Endothelial cell of umbilical vein (primary cell): Measurements from ENCODE around the gene RMRP. TPM values are rescaled to one million over a fixed set of nuclear protein-coding genes. Genes with fewer than 3 reads are reported as not detected.

ENCODE experiments used
- BruUV-seq: library from RNA; stranded (reverse); fragments of 400-500 nt; replicated peaks from 2 replicates; lab custom pipeline; 2021; lab: Mats Ljungman, UMichigan
- CTCF ChIA-PET: fragments of 300-600, 350-600 bp; sonication (Branson Sonifier 250); formaldehyde crosslinking; loops from one replicate; lab custom pipeline; 2021; ENCODE audit warnings: antibody characterized with exemption, inconsistent platforms; lab: Charles Lee
- POLR2A ChIA-PET: fragments of 300-600, 350-600 bp; sonication (Branson Sonifier 250); formaldehyde crosslinking; loops from one replicate; lab custom pipeline; 2021; ENCODE audit warnings: antibody characterized with exemption, inconsistent platforms; lab: Charles Lee
- DNase-seq: peaks from one replicate; pipeline ENCODE4 v3.0.0-alpha.2; 2011; ENCODE audit warnings: low read depth, low spot score
- FAIRE-seq: peaks from 2 replicates; lab custom pipeline; 2011; peaks lifted over from hg19 to GRCh38; lab: Jason Lieb, UNC
- H2AFZ ChIP-seq: 2 replicates; pipeline ENCODE4 v1.6.0; 2012; ENCODE audit warnings: low read depth, low read length, control low read depth, inconsistent platforms
- H3K27ac ChIP-seq: 2 replicates; pipeline ENCODE4 v1.5.1; 2011; ENCODE audit warnings: low read depth, mild to moderate bottlenecking, control low read depth, low read length, moderate library complexity; ENCODE audit not compliant: insufficient read depth
- H3K27me3 ChIP-seq, 2 experiments: 2 replicates each; pipeline versions ENCODE4 v1.6.0 to v1.6.1; 2011; ENCODE audit warnings: low read length in 2 of 2, mixed read lengths in 1 of 2; ENCODE audit not compliant: control insufficient read depth in 2 of 2, insufficient read depth in 2 of 2
- H3K36me3 ChIP-seq, 2 experiments: 2 replicates in 1 of 2; 3 replicates in 1 of 2; pipeline ENCODE4 v1.5.1; 2011; ENCODE audit warnings: low read length in 2 of 2, mild to moderate bottlenecking in 1 of 2, moderate library complexity in 1 of 2; ENCODE audit not compliant: control insufficient read depth in 2 of 2, insufficient read depth in 2 of 2; ENCODE audit errors: extremely low read depth in 1 of 2
- H3K4me1 ChIP-seq: 3 replicates; pipeline ENCODE4 v1.5.1; 2011; ENCODE audit warnings: mild to moderate bottlenecking, low read length; ENCODE audit not compliant: control insufficient read depth, insufficient read depth; ENCODE audit errors: extremely low read depth
- H3K4me2 ChIP-seq: 2 replicates; pipeline ENCODE4 v1.6.1; 2011; ENCODE audit warnings: low read length, control low read depth, mixed read lengths; ENCODE audit not compliant: insufficient read depth
- H3K4me3 ChIP-seq, 3 experiments: fragments of 200-600 bp in 1 of 3; sonication (generic), shearing (Covaris generic) in 1 of 3; replicated peaks in 1 of 3; 2 replicates each; pipeline ENCODE4 v1.5.1; 2011 to 2016; ENCODE audit warnings: control low read depth in 3 of 3, low read length in 3 of 3, mild to moderate bottlenecking in 2 of 3, inconsistent platforms in 1 of 3, low read depth in 1 of 3, moderate library complexity in 1 of 3; ENCODE audit not compliant: insufficient read depth in 1 of 3
- H3K79me2 ChIP-seq: 2 replicates; pipeline ENCODE4 v1.6.0; 2012; ENCODE audit warnings: low read length, inconsistent platforms; ENCODE audit not compliant: control insufficient read depth, insufficient read depth
- H3K9ac ChIP-seq: replicated peaks from 2 replicates; pipeline ENCODE3; 2011; ENCODE audit warnings: low read length, control low read depth; ENCODE audit not compliant: insufficient read depth; ENCODE audit errors: extremely low read depth
- H3K9me1 ChIP-seq: replicated peaks from 3 replicates; pipeline ENCODE4 v1.6.0; 2011; ENCODE audit warnings: mild to moderate bottlenecking, low read length; ENCODE audit not compliant: control insufficient read depth, insufficient read depth; ENCODE audit errors: extremely low read depth
- H3K9me3 ChIP-seq: replicated peaks from 2 replicates; pipeline ENCODE4 v1.5.1; 2012; ENCODE audit warnings: low read length, inconsistent platforms; ENCODE audit not compliant: control insufficient read depth, insufficient read depth
- H4K20me1 ChIP-seq: replicated peaks from 2 replicates; pipeline ENCODE3; 2011; ENCODE audit warnings: mild to moderate bottlenecking, low read length; ENCODE audit not compliant: control insufficient read depth, insufficient read depth; ENCODE audit errors: extremely low read depth
- EZH2 ChIP-seq: IDR thresholded peaks from 2 replicates; pipeline ENCODE4 v1.6.1; 2012; ENCODE audit warnings: borderline replicate concordance, low read depth, mild to moderate bottlenecking, moderate library complexity, low read length, inconsistent platforms; ENCODE audit not compliant: severe bottlenecking
- FOS ChIP-seq: IDR thresholded peaks from 2 replicates; pipeline ENCODE4 v1.6.1; 2011; ENCODE audit warnings: mild to moderate bottlenecking, low read length, moderate library complexity, borderline replicate concordance; ENCODE audit not compliant: insufficient read depth
- GATA2 ChIP-seq: IDR thresholded peaks from 2 replicates; pipeline ENCODE4 v1.7.0; 2011; ENCODE audit warnings: low read depth, mild to moderate bottlenecking, moderate library complexity, mixed read lengths, low read length; ENCODE audit not compliant: insufficient read length, insufficient read depth
- JUN ChIP-seq: IDR thresholded peaks from 2 replicates; pipeline ENCODE4 v1.6.1; 2011; ENCODE audit warnings: borderline replicate concordance, low read depth; ENCODE audit not compliant: insufficient read length, insufficient read depth
- MYC ChIP-seq: IDR thresholded peaks from one replicate; pipeline ENCODE4 v1.6.1; 2011; ENCODE audit warnings: mild to moderate bottlenecking, low read depth, low read length
- POLR2A ChIP-seq: IDR thresholded peaks from 2 replicates; pipeline ENCODE4 v1.6.1; 2012; ENCODE audit warnings: low read depth, mild to moderate bottlenecking, control low read depth, low read length
- POLR2AphosphoS5 ChIP-seq: IDR thresholded peaks from 2 replicates; pipeline ENCODE4 v1.6.1; 2012; ENCODE audit warnings: low read depth, mild to moderate bottlenecking, control low read depth, low read length, moderate library complexity; ENCODE audit not compliant: insufficient read depth
- dilution Hi-C: fragments of 300-500 bp; cut with MboI; formaldehyde crosslinking; loops from one replicate; pipeline ENCODE4 v1.15.0; 2019; ENCODE audit warnings: low sequenced_read_pairs; ENCODE audit not compliant: extremely low pct_ligation_motif_present
- intact Hi-C: fragments of 100-400 bp; cut with micrococcal nuclease; formaldehyde crosslinking; loops from one replicate; pipeline ENCODE4 v1.10.0; 2022
- polyA plus RNA-seq, 4 experiments: library from polyadenylated mRNA; depleted of rRNA in 3 of 4; stranded (reverse) in 3 of 4; unstranded in 1 of 4; fragments of >200 nt; gene quantifications; 2 replicates each; pipeline versions ENCODE4 v1.2.1 to v1.2.3, GENCODE V29; 2011 to 2012; ENCODE audit warnings: missing spikeins in 1 of 4
- total RNA-seq: library from RNA; stranded (reverse); gene quantifications from 2 replicates; pipeline ENCODE4 v1.2.3, GENCODE V29; 2021
- TF ChIP-seq, protein P1 (sequence below), 2 donors: IDR thresholded peaks; 1 replicate in 1 of 2; 2 replicates in 1 of 2; pipeline ENCODE4 v1.5.1; 2011; ENCODE audit warnings: low read length in 2 of 2, mild to moderate bottlenecking in 2 of 2, moderate library complexity in 2 of 2, control low read depth in 1 of 2, inconsistent platforms in 1 of 2, low read depth in 1 of 2; ENCODE audit not compliant: insufficient read depth in 1 of 2; ENCODE audit errors: extremely low read depth in 1 of 2
- TF ChIP-seq, protein P2 (sequence below): IDR thresholded peaks from 2 replicates; pipeline ENCODE4 v1.6.1; 2011; ENCODE audit not compliant: insufficient read depth, insufficient read length

The RMRP gene
- total and polyA plus RNA-seq, 2 donors (not counting 3 experiments of a cell fraction or from before 2014, with no cell fraction given): 19,118 TPM; not detected in 1

DNA sequence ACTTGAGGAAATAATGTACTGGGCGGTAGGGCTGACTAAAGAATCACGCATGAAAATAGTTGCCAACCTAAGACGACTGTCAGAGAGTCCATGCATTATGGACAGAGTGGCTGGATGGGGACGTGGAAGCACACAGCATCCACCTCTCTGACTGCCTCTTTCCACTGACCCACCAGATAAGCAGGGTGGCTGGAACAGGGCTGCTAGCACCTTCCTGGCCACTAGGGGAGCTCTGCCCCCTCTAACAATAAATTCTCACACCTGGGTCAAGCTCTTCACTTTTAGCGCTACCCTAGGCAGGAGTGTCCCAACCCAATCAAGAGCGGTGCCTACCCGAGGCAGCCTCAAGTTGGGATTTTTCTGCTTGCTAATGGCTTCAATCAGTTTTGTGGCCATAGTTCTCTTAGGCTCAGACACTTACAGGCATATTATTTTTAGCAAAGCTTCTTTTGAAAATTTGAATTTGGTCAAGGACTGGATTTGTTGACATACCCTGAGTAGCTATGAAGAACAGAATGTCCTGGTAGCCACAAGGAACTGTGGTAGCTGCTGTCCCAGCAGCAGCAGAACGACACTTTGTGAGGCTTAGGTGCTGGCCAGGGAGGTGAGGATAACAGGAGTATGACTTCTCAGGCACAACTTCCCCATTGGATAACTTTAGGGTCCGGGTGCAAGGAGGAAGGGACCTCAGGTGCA is 38.8 kb upstream of the RMRP start:
- Histone ChIP-seq H3K36me3 (peaks cover 42 to 53% of the 10 kb centered on the region in 2 experiments), H3K4me2 (no peak overlapping the region), H3K4me1 (no peaks in the 10 kb centered on the region), H3K9me1 (no peaks in the 10 kb centered on the region), H4K20me1 (no peaks in the 10 kb centered on the region), H3K27me3 (no peaks in the 10 kb centered on the region), H3K27ac (no peak overlapping the region), H3K9me3 (no peaks in the 10 kb centered on the region), H3K79me2 (no peaks in the 10 kb centered on the region), H2AFZ (no peak overlapping the region), H3K9ac (no peak overlapping the region), H3K4me3 (no peak overlapping the region)
- ChIA-PET POLR2A (interaction anchor here (1.4 kb wide), 1 partner anchor 31 kb away, joined by 6 read pairs; no protein-coding TSS in a partner anchor), CTCF (interaction anchor here (0.7 to 13.5 kb wide), 36 partner anchors 9 to 216 kb away, joined by 3 to 227 read pairs (median 6); partner anchors contain the start of genes ARHGEF39, CA9, CCDC107 and CREB3)
- intact Hi-C loops (loop anchor here (1.0 kb wide), 2 partner anchors 38 to 49 kb away; partner anchors contain the start of genes CCDC107 and RMRP), dilution Hi-C loops (no loop called here)
- TF ChIP-seq GATA2: no peak
- TF ChIP-seq EZH2: no peak
- TF ChIP-seq MYC: no peak
- TF ChIP-seq, protein P1, sequence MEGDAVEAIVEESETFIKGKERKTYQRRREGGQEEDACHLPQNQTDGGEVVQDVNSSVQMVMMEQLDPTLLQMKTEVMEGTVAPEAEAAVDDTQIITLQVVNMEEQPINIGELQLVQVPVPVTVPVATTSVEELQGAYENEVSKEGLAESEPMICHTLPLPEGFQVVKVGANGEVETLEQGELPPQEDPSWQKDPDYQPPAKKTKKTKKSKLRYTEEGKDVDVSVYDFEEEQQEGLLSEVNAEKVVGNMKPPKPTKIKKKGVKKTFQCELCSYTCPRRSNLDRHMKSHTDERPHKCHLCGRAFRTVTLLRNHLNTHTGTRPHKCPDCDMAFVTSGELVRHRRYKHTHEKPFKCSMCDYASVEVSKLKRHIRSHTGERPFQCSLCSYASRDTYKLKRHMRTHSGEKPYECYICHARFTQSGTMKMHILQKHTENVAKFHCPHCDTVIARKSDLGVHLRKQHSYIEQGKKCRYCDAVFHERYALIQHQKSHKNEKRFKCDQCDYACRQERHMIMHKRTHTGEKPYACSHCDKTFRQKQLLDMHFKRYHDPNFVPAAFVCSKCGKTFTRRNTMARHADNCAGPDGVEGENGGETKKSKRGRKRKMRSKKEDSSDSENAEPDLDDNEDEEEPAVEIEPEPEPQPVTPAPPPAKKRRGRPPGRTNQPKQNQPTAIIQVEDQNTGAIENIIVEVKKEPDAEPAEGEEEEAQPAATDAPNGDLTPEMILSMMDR (IDR thresholded peaks at IDR 0.05; ENCODE audit: extremely low read depth in 1 of 2, insufficient read depth in 1 of 2, low read depth in 1 of 2, low read length in 2 of 2): peak; percentile 86 to 94
- TF ChIP-seq, protein P2, sequence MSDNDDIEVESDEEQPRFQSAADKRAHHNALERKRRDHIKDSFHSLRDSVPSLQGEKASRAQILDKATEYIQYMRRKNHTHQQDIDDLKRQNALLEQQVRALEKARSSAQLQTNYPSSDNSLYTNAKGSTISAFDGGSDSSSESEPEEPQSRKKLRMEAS: no peak
- no peak for TF ChIP-seq FOS
- peak; percentile 30 for TF ChIP-seq POLR2A
- no peak for TF ChIP-seq POLR2AphosphoS5
- no peak for TF ChIP-seq JUN
- FAIRE-seq (peak; percentile 81), DNase-seq (peak; percentile 59)
- no TSS peak for BruUV-seq
